Astrocyte of the hippocampus (primary cell): ENCODE results near the gene TMEFF2.

Source experiments
- DNase-seq: peaks from one replicate; pipeline ENCODE4 v3.0.0; 2011; ENCODE audit warnings: low read depth, low spot score

Gene TMEFF2

GRCh38 chr2:192067631-192068030, 127.1 kb downstream of the TMEFF2 start:
- DNase-seq, result no peak

- no peak for DNase-seq
These were observed 130.3 kb downstream of the TMEFF2 start for GRCh38 chr2:192064459-192064858.

GRCh38 chr2:192060161-192060560, 134.6 kb downstream of the TMEFF2 start:
- no peak for DNase-seq

- DNase-seq, result no peak
These were observed 135.5 kb downstream of the TMEFF2 start for GRCh38 chr2:192059266-192059665.

- no peak for DNase-seq
These were observed 140.8 kb downstream of the TMEFF2 start for GRCh38 chr2:192053921-192054320.

- DNase-seq, result no peak
These were observed 143.2 kb downstream of the TMEFF2 start for GRCh38 chr2:192051533-192051932.

- DNase-seq, result no peak
These were observed 145.4 kb downstream of the TMEFF2 start for GRCh38 chr2:192049362-192049761.

- DNase-seq, result no peak
These were observed 147.2 kb downstream of the TMEFF2 start for GRCh38 chr2:192047315-192048107.

GRCh38 chr2:192044496-192044895, 150.2 kb downstream of the TMEFF2 start:
- no peak for DNase-seq

- no peak for DNase-seq
These were observed 151.4 kb downstream of the TMEFF2 start for GRCh38 chr2:192043216-192043870.

- no peak for DNase-seq
These were observed 152.6 kb downstream of the TMEFF2 start for GRCh38 chr2:192042126-192042525.

- DNase-seq, result no peak
These were observed 156.6 kb downstream of the TMEFF2 start for GRCh38 chr2:192038110-192038509.

- DNase-seq, result no peak
These were observed 158.8 kb downstream of the TMEFF2 start for GRCh38 chr2:192035731-192036442.

GRCh38 chr2:192030856-192031255, 163.9 kb downstream of the TMEFF2 start:
- DNase-seq, result no peak

GRCh38 chr2:192030289-192030688, 164.4 kb downstream of the TMEFF2 start:
- DNase-seq, result peak; percentile 16

- no peak for DNase-seq
These were observed 165.6 kb downstream of the TMEFF2 start for GRCh38 chr2:192029089-192029488.

- no peak for DNase-seq
These were observed 168.0 kb downstream of the TMEFF2 start for GRCh38 chr2:192026825-192027120.

- DNase-seq, result no peak
These were observed 168.5 kb downstream of the TMEFF2 start for GRCh38 chr2:192026059-192026824.

GRCh38 chr2:192025637-192026036, 169.1 kb downstream of the TMEFF2 start:
- DNase-seq, result no peak

- DNase-seq, result no peak
These were observed 171.7 kb downstream of the TMEFF2 start for GRCh38 chr2:192023006-192023405.

GRCh38 chr2:192017844-192018243, 176.9 kb downstream of the TMEFF2 start:
- no peak for DNase-seq

GRCh38 chr2:192016265-192016664, 178.5 kb downstream of the TMEFF2 start:
- DNase-seq, result peak; percentile 22
